ENCODE results near the gene COX20. TPM values are rescaled to one million over a fixed set of nuclear protein-coding genes. Genes with fewer than 3 reads are reported as not detected.

Gene COX20
- total and polyA plus RNA-seq, 2 of the 4 experiments (the other 2 are of a cell fraction), result 13.3 to 27.0 TPM

- no CpG with 5 or more reads among the region's 2 CpGs for WGBS, 2 experiments (ENCODE audit: extremely low coverage in 2 of 2, insufficient read length in 1 of 2)
- no peak overlapping the region for H4K5ac ChIP-seq (ENCODE audit: low read depth, low read length)
- in situ Hi-C loops (cut with MboI; ENCODE audit: low sequenced_read_pairs), result loop anchor here (10.0 kb wide), 1 partner anchor 205 kb away; no protein-coding TSS in a partner anchor
- no peak overlapping the region for H4K91ac ChIP-seq (ENCODE audit: insufficient read depth, low read depth, low read length)
- no peak overlapping the region for H3K18ac ChIP-seq (ENCODE audit: low read depth, low read length)
- H3K4me1 ChIP-seq (ENCODE audit: control insufficient read depth, insufficient read depth, low read length), result peaks cover 11% of the 10 kb centered on the region
- H3K4me3 ChIP-seq (ENCODE audit: insufficient read depth, low read depth, low read length), result no peak overlapping the region
- H2AK9ac ChIP-seq (replicated peaks; ENCODE audit: low read depth, low read length, poor library complexity), result no peak overlapping the region
- no peak overlapping the region for H2AK5ac ChIP-seq (ENCODE audit: low read depth, low read length)
- H3K36me3 ChIP-seq (ENCODE audit: control insufficient read depth, insufficient read depth, low read length), result peaks cover 26% of the 10 kb centered on the region
- peaks cover 7% of the 10 kb centered on the region for H3K9me1 ChIP-seq (ENCODE audit: insufficient read depth, low read length)
- intact Hi-C loops (cut with micrococcal nuclease), result no loop called here
- POLR2A ChIA-PET (ENCODE audit: unreplicated experiment), result no interaction called here
- no TSS peak for BruUV-seq (replicated peaks)
- dilution Hi-C loops (cut with HindIII; ENCODE audit: low sequenced_read_pairs, unreplicated experiment), result no loop called here
- H2BK15ac ChIP-seq (ENCODE audit: low read depth, low read length), result no peak overlapping the region
- CTCF ChIA-PET, result interaction anchor here (0.6 to 1.1 kb wide), 3 partner anchors 10 to 203 kb away, joined by 3 read pairs; no protein-coding TSS in a partner anchor
- no peak overlapping the region for H2BK120ac ChIP-seq (ENCODE audit: low read depth, low read length)
- H3K4me2 ChIP-seq (ENCODE audit: low read depth, low read length), result no peak overlapping the region; the same call in 1 of the 2 replicates
- no peak overlapping the region for H2BK20ac ChIP-seq (ENCODE audit: low read depth, low read length)
- no peak overlapping the region for H3K27ac ChIP-seq (ENCODE audit: insufficient read depth, low read length)
- no peaks in the 10 kb centered on the region for H3K27me3 ChIP-seq (ENCODE audit: control insufficient read depth, insufficient read depth, low read length)
- H3K79me1 ChIP-seq (ENCODE audit: low read depth in 1 of 2, low read length in 2 of 2), result peaks cover 11 to 32% of the 10 kb centered on the region in 2 experiments; a peak in 3 of 4 replicates
- no peak overlapping the region for H2BK5ac ChIP-seq (ENCODE audit: low read depth, low read length, poor library complexity, severe bottlenecking)
- H4K20me1 ChIP-seq (ENCODE audit: insufficient read depth, low read length), result peaks cover 22% of the 10 kb centered on the region
- no peak overlapping the region for H2AFZ ChIP-seq (replicated peaks; ENCODE audit: low read length, poor library complexity)
- H4K8ac ChIP-seq (ENCODE audit: low read depth in 2 of 2, low read length in 2 of 2), result no peak overlapping the region
- no peaks in the 10 kb centered on the region for H3K9me3 ChIP-seq (ENCODE audit: control insufficient read depth, insufficient read depth, low read length)
- DNase-seq (peak; percentile 17), ATAC-seq (ENCODE audit: low read depth) (no peak)
- H3K4ac ChIP-seq (ENCODE audit: low read depth, low read length), result no peak overlapping the region
- TF ChIP-seq MAZ (IDR thresholded peaks at IDR 0.05; ENCODE audit: borderline replicate concordance, low read depth, low read length), result no peak
- TF ChIP-seq CHD1 (IDR thresholded peaks at IDR 0.05; ENCODE audit: low read depth, low read length), result no peak
- TF ChIP-seq CEBPB (IDR thresholded peaks at IDR 0.05; ENCODE audit: low read depth, low read length), result no peak
- no peak overlapping the region for H3K56ac ChIP-seq (ENCODE audit: extremely low read depth, insufficient read depth, low read length)
- no peak overlapping the region for H3K14ac ChIP-seq (replicated peaks; ENCODE audit: low read depth, low read length)
- no peak overlapping the region for H3K9ac ChIP-seq (ENCODE audit: low read depth, low read length)
- H3K23ac ChIP-seq (ENCODE audit: low read depth, low read length), result no peak overlapping the region
These were observed 4.2 kb downstream of the COX20 start for GRCh38 chr1:244839656-244840055.

Measured in IMR-90 (cell line).